Subcutaneous abdominal adipose tissue (tissue), 5 donors: Measurements from ENCODE around the gene AFAP1.
"Not testable (repeated sequence)": the region's sequence is repeated elsewhere in the genome, so short reads cannot be mapped to it uniquely, and the experiment has no call there.

Experiments
- H3K27ac ChIP-seq: one replicate; pipeline ENCODE4 v1.7.0; 2013; ENCODE audit warnings: low read depth, mild to moderate bottlenecking, inconsistent platforms, low read length, moderate library complexity
- H3K27me3 ChIP-seq, 5 donors: one replicate each; pipeline ENCODE4 v1.7.0; 2013; ENCODE audit warnings: low read length in 5 of 5, inconsistent platforms in 1 of 5; ENCODE audit not compliant: control insufficient read depth in 5 of 5, insufficient read depth in 4 of 5
- H3K36me3 ChIP-seq, 5 donors: one replicate each; pipeline ENCODE4 v1.7.0; 2013; ENCODE audit warnings: low read length in 5 of 5; ENCODE audit not compliant: control insufficient read depth in 5 of 5, insufficient read depth in 5 of 5
- H3K4me1 ChIP-seq, 5 donors: one replicate each; pipeline ENCODE4 v1.7.0; 2013; ENCODE audit warnings: low read length in 5 of 5, mild to moderate bottlenecking in 3 of 5, moderate library complexity in 1 of 5; ENCODE audit not compliant: control insufficient read depth in 5 of 5, insufficient read depth in 5 of 5
- H3K4me3 ChIP-seq, 5 donors: one replicate each; pipeline ENCODE4 v1.7.0; 2013; ENCODE audit warnings: low read length in 5 of 5, low read depth in 1 of 5
- H3K9ac ChIP-seq, 5 donors: one replicate each; pipeline ENCODE4 v1.7.0; 2013; ENCODE audit warnings: low read length in 5 of 5, mild to moderate bottlenecking in 4 of 5, moderate library complexity in 3 of 5
- H3K9me3 ChIP-seq, 5 donors: one replicate each; pipeline ENCODE4 v1.7.0; 2013; ENCODE audit warnings: low read length in 5 of 5; ENCODE audit not compliant: control insufficient read depth in 5 of 5
- donor health status: healthy.
- donor health status: healthy.
- donor health status: healthy.
- donor health status: healthy.
- donor health status: healthy.

Gene AFAP1

GRCh38 chr4:7918187-7918586, 21.5 kb downstream of the AFAP1 start:
- not testable (repeated sequence) for H3K36me3 ChIP-seq, H3K27ac ChIP-seq, H3K4me3 ChIP-seq, H3K9me3 ChIP-seq, H3K9ac ChIP-seq, H3K27me3 ChIP-seq
- H3K4me1 ChIP-seq: peaks cover 0 to 10% (median 6%) of the 10 kb centered on the region in 5 donors

DNA sequence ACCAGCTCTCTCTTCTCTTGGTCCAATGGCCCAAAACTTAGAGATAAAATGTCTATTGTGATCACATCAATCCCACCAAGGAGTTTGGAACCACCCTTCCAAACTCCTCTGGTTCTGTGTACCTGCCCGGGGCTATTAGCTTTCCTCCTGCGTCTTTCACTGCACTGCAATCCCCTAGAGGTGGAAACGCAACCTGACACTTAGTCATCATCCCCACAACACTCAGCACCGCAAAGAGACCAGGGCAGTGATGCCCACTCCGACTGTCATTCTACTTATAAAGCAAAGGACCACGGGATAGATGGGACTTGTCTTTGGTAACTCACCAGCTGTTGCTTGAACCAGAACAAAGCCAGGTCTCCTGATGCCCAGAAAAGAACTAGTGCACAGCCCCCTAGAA, 22.0 kb downstream of the AFAP1 start:
- Histone ChIP-seq H3K36me3 (no peaks in the 10 kb centered on the region), H3K4me3 (no peak overlapping the region), H3K27ac (no peak overlapping the region), H3K27me3 (no peaks in the 10 kb centered on the region), H3K4me1 (peaks cover 0 to 10% (median 6%) of the 10 kb centered on the region in 5 donors), H3K9ac (no peak overlapping the region), H3K9me3 (no peaks in the 10 kb centered on the region)

GRCh38 chr4:7915875-7916242, 23.8 kb downstream of the AFAP1 start:
- Histone ChIP-seq H3K9me3 (no peaks in the 10 kb centered on the region), H3K27me3 (no peaks in the 10 kb centered on the region), H3K4me3 (no peak overlapping the region), H3K27ac (no peak overlapping the region), H3K36me3 (no peaks in the 10 kb centered on the region), H3K4me1 (peaks cover 0 to 21% (median 18%) of the 10 kb centered on the region in 5 donors), H3K9ac (no peak overlapping the region)

DNA sequence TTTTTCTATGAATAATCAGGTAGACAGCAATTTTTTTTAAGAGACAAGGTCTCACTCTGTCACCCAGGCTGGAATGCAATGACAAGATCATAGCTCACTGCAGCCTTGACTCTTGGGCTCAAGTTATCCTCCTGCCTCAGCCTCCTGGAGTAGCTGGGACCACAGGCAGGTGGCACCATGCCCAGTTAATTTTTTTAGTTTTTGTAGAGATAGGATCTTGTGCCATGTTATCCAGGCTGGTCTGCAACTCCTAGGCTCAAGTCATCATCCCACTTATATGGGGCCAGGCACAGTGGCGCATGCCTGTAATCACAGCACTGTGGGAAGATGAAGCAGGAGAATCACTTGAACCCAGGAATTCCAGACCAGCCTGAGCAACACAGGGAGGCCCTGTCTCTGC, 26.8 kb downstream of the AFAP1 start:
- H3K27ac ChIP-seq: no peak overlapping the region
- H3K4me3 ChIP-seq: no peak overlapping the region
- H3K27me3 ChIP-seq: no peaks in the 10 kb centered on the region
- peaks cover 10 to 37% (median 32%) of the 10 kb centered on the region in 5 donors for H3K4me1 ChIP-seq
- no peak overlapping the region for H3K9ac ChIP-seq
- H3K9me3 ChIP-seq: no peaks in the 10 kb centered on the region
- H3K36me3 ChIP-seq: no peaks in the 10 kb centered on the region

- Histone ChIP-seq H3K4me1 (peaks cover 10 to 48% (median 40%) of the 10 kb centered on the region in 5 donors), H3K9me3 (no peaks in the 10 kb centered on the region), H3K36me3 (no peaks in the 10 kb centered on the region), H3K9ac (peak overlapping the region in 2 of 5 donors; percentile 16 to 30), H3K4me3 (peak overlapping the region in 3 of 5 donors; percentile 13 to 58 (median 23)), H3K27me3 (no peaks in the 10 kb centered on the region), H3K27ac (peak overlapping the region; percentile 90)
Observed at GRCh38 chr4:7910952-7911578, 28.6 kb downstream of the AFAP1 start.

GRCh38 chr4:7910263-7910896, 29.3 kb downstream of the AFAP1 start:
- Histone ChIP-seq H3K4me1 (peaks cover 15 to 55% (median 47%) of the 10 kb centered on the region in 5 donors), H3K9me3 (no peaks in the 10 kb centered on the region), H3K9ac (peak overlapping the region in 2 of 5 donors; percentile 30 to 41), H3K36me3 (no peaks in the 10 kb centered on the region), H3K4me3 (peak overlapping the region in 4 of 5 donors; percentile 13 to 58 (median 21)), H3K27me3 (peaks cover 0 to 2% (median 0%) of the 10 kb centered on the region in 5 donors), H3K27ac (peak overlapping the region; percentile 90)

DNA sequence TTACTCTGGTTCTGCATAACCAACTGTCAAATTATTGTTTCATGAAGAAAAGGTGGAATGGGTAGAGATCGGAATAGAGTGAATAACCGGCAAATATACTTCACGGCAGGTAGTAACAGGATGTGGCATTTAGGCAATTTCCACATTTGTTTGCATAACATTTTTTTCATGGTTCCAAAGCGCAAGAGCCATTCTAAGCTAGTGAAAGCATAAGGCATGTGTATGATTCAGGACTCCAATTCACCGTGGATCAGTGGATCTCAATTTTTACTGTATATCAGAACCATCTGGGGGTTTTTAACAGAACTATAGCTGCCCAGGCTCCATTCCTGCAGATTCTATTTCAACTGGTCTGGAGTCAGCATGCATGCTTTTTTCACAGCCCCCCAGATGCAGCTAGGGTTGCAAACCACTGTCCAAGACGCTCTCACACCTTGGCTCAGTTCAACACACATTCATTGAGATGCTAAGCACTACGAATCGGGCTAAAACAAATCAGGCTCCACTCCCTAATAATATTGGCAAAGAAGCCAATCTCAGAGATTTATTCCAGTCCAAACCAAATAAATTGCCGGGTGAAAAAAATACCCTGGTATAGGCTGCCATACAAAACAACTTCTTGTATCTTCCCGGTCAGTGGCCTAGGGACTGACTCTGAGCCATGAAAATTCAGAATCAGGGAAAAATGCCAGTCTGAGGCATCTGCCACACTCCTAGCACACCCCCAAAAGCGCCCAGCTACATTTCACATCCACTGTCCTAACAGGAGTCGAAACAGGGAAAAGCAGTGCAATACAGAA, 30.0 kb downstream of the AFAP1 start:
- Histone ChIP-seq H3K27ac (peak overlapping the region; percentile 90), H3K36me3 (no peaks in the 10 kb centered on the region), H3K9ac (peak overlapping the region in 1 of 5 donors; percentile 41), H3K4me3 (no peak overlapping the region), H3K4me1 (peaks cover 19 to 62% (median 53%) of the 10 kb centered on the region in 5 donors), H3K27me3 (peaks cover 0 to 2% (median 0%) of the 10 kb centered on the region in 5 donors), H3K9me3 (no peaks in the 10 kb centered on the region)

DNA sequence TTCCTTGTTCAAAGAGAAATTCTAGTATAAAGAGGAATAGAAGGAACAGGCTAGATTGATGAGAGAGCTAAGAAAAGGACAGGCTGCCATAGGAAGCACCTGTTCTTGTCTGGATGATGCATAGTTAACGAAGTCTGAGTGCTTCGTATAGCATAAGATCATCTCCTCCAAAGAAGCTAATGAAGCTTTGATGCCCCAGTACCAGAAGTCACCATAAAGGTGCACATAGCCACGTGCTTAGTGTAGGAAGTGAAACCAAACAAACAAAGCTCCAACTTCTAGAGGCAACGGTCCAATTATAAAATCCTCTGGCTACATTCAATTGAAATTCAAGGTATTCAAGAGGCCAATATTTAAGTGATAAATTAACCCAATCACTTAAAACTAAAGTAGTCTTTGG, 31.0 kb downstream of the AFAP1 start:
- Histone ChIP-seq H3K36me3 (no peaks in the 10 kb centered on the region), H3K27ac (no peak overlapping the region), H3K9me3 (no peaks in the 10 kb centered on the region), H3K9ac (no peak overlapping the region), H3K27me3 (peaks cover 0 to 2% (median 0%) of the 10 kb centered on the region in 5 donors), H3K4me1 (peaks cover 22 to 72% (median 63%) of the 10 kb centered on the region in 5 donors), H3K4me3 (no peak overlapping the region)

DNA sequence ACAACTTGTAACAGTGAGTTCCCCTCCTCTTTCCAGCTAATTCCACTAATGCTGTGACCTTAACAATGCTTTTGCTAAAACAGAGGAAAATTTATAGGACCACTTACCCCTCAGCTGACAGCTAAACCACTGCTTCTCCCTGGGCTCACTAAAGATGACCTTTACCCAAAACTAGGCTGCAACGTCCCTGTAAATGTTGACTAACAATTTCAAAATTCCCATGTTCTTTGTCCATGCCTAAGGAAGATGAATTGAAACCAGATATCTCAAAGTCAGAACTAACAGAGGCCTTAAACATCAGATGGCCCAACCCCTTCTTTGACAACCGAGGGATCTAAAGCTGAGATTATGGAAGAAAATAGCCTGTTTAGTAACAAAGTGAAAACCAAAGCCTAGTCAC, 32.5 kb downstream of the AFAP1 start:
- peaks cover 22 to 74% (median 64%) of the 10 kb centered on the region in 5 donors for H3K4me1 ChIP-seq
- H3K4me3 ChIP-seq: no peak overlapping the region
- no peaks in the 10 kb centered on the region for H3K9me3 ChIP-seq

More for the DNA sequence above, 32.5 kb downstream of the AFAP1 start:
- Histone ChIP-seq H3K27ac (peak overlapping the region; percentile 97), H3K9ac (no peak overlapping the region), H3K36me3 (no peaks in the 10 kb centered on the region), H3K27me3 (peaks cover 0 to 2% (median 0%) of the 10 kb centered on the region in 5 donors)
